Hepatocyte (in vitro differentiated cells): Measurements from ENCODE around the gene PLXNB3. TPM values are rescaled to one million over a fixed set of nuclear protein-coding genes. Genes with fewer than 3 reads are reported as not detected.

ENCODE experiments used
- DNase-seq: peaks from one replicate; pipeline ENCODE4 v3.0.0-alpha.2; 2016; ENCODE audit warnings: low spot score
- H2AFZ ChIP-seq: fragments of 200-600 bp; sonication (generic); 2 replicates; pipeline ENCODE4 v1.6.0; 2016; ENCODE audit warnings: antibody characterized with exemption, mild to moderate bottlenecking
- H3K27ac ChIP-seq: fragments of 200-600 bp; sonication (generic); 2 replicates; pipeline ENCODE4 v1.5.1; 2016; ENCODE audit warnings: mild to moderate bottlenecking
- H3K27me3 ChIP-seq: fragments of 200-600 bp; sonication (generic); 2 replicates; pipeline ENCODE4 v1.6.1; 2016
- H3K36me3 ChIP-seq: fragments of 200-600 bp; sonication (generic); replicated peaks from 2 replicates; pipeline ENCODE4 v1.5.1; 2016; ENCODE audit warnings: low read depth; ENCODE audit not compliant: insufficient read depth
- H3K4me1 ChIP-seq: fragments of 200-600 bp; sonication (generic); 2 replicates; pipeline ENCODE4 v1.5.1; 2016; ENCODE audit warnings: mild to moderate bottlenecking, moderate library complexity; ENCODE audit not compliant: insufficient read depth
- H3K4me2 ChIP-seq: fragments of 200-600 bp; sonication (generic); 2 replicates; pipeline ENCODE4 v1.6.0; 2016
- H3K4me3 ChIP-seq: fragments of 200-600 bp; sonication (generic); 2 replicates; pipeline ENCODE4 v1.5.1; 2016; ENCODE audit warnings: mild to moderate bottlenecking
- H3K79me2 ChIP-seq: fragments of 200-600 bp; sonication (generic); 2 replicates; pipeline ENCODE4 v1.6.0; 2017; ENCODE audit warnings: mild to moderate bottlenecking
- H3K9me2 ChIP-seq: fragments of 200-600 bp; sonication (generic); replicated peaks from 2 replicates; pipeline ENCODE4 v1.6.0; 2017; ENCODE audit warnings: mild to moderate bottlenecking; ENCODE audit not compliant: insufficient read depth
- H3K9me3 ChIP-seq: fragments of 200-600 bp; sonication (generic); 2 replicates; pipeline ENCODE4 v1.5.1; 2016; ENCODE audit warnings: low read depth, mild to moderate bottlenecking
- H4K20me1 ChIP-seq: fragments of 200-600 bp; sonication (generic); 2 replicates; pipeline ENCODE4 v1.6.0; 2016; ENCODE audit warnings: mild to moderate bottlenecking; ENCODE audit not compliant: insufficient read depth, poor library complexity, severe bottlenecking
- EZH2 ChIP-seq: fragments of 200-600 bp; sonication (generic); IDR thresholded peaks from 2 replicates; pipeline ENCODE4 v1.6.1; 2016; ENCODE audit warnings: antibody characterized with exemption, mild to moderate bottlenecking, borderline replicate concordance
- EZH2phosphoT487 ChIP-seq: fragments of 200-600 bp; sonication (generic); IDR thresholded peaks from one replicate; pipeline ENCODE4 v1.6.1; 2018; ENCODE audit warnings: antibody characterized with exemption, mild to moderate bottlenecking, low read depth, moderate library complexity; ENCODE audit not compliant: unreplicated experiment, severe bottlenecking
- WGBS: methylation state at CpG from one replicate; pipeline ENCODE4 v1.1.6; 2016; ENCODE audit warnings: low lambda C conversion rate; ENCODE audit errors: missing lambda C conversion rate; 5-methylcytosine and 5-hydroxymethylcytosine counted together
- polyA plus RNA-seq: library from polyadenylated mRNA; unstranded; fragments of >200 nt; fragmentation: Nextera tagmentation; extraction: Ambion mirVana; gene quantifications from 2 replicates; pipeline ENCODE4 v1.2.1, GENCODE V29; 2016
- total RNA-seq: library from RNA; depleted of rRNA; stranded (reverse); fragments of >200 nt; gene quantifications from 2 replicates; pipeline ENCODE4 v1.2.3, GENCODE V29; 2014
- TF ChIP-seq, protein P1 (sequence below): fragments of 200-600 bp; sonication (generic); IDR thresholded peaks from 2 replicates; pipeline ENCODE4 v1.5.1; 2016; ENCODE audit warnings: antibody characterized with exemption, mild to moderate bottlenecking; ENCODE audit not compliant: poor library complexity

Gene PLXNB3
- total and polyA plus RNA-seq, 2 experiments from 2014 or later = 0.27 to 0.87 TPM

DNA sequence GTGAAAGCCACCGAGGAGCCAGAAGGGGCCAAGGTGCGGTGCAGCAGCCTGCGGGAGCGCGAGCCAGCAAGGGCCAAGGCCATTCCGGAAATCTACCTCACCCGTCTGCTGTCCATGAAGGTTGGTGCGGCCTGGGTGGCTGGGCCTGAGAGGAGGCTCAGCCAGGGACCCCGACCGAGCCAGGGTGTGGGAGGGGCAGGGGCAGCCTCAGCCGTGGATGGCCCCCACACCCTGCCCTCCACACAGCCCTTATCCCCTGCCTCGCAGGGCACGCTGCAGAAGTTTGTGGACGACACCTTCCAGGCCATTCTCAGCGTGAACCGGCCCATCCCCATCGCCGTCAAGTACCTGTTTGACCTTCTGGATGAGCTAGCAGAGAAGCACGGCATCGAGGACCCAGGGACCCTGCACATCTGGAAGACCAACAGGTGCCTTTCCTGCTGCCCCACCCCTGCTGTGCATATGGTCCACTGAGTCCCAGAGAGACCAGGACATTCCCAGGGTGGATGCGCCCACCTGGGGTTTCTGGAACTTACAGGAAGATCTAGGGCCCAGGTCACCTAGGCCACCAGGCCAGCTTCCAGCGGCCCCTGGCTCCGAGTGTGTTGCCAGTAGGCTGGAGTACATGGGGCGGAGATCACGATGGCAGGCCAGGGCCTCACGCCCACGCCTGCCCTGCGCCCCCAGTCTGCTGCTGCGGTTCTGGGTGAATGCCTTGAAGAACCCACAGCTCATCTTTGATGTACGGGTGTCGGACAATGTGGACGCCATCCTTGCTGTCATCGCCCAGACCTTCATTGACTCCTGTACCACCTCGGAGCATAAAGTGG lies 13.4 kb downstream of the PLXNB3 start:
- TF ChIP-seq EZH2 = no peak
- TF ChIP-seq, protein P1, sequence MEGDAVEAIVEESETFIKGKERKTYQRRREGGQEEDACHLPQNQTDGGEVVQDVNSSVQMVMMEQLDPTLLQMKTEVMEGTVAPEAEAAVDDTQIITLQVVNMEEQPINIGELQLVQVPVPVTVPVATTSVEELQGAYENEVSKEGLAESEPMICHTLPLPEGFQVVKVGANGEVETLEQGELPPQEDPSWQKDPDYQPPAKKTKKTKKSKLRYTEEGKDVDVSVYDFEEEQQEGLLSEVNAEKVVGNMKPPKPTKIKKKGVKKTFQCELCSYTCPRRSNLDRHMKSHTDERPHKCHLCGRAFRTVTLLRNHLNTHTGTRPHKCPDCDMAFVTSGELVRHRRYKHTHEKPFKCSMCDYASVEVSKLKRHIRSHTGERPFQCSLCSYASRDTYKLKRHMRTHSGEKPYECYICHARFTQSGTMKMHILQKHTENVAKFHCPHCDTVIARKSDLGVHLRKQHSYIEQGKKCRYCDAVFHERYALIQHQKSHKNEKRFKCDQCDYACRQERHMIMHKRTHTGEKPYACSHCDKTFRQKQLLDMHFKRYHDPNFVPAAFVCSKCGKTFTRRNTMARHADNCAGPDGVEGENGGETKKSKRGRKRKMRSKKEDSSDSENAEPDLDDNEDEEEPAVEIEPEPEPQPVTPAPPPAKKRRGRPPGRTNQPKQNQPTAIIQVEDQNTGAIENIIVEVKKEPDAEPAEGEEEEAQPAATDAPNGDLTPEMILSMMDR = no peak
- no peak for TF ChIP-seq EZH2phosphoT487
- Histone ChIP-seq H3K4me2 (no peak overlapping the region), H3K79me2 (no peaks in the 10 kb centered on the region), H2AFZ (no peak overlapping the region), H4K20me1 (no peaks in the 10 kb centered on the region), H3K9me2 (no peaks in the 10 kb centered on the region), H3K4me1 (no peaks in the 10 kb centered on the region), H3K36me3 (no peaks in the 10 kb centered on the region), H3K4me3 (no peak overlapping the region), H3K27ac (no peak overlapping the region), H3K9me3 (no peaks in the 10 kb centered on the region), H3K27me3 (no peaks in the 10 kb centered on the region)
- DNase-seq = no peak
- 92% methylated on average over 32 of the region's 34 CpGs for WGBS

DNA sequence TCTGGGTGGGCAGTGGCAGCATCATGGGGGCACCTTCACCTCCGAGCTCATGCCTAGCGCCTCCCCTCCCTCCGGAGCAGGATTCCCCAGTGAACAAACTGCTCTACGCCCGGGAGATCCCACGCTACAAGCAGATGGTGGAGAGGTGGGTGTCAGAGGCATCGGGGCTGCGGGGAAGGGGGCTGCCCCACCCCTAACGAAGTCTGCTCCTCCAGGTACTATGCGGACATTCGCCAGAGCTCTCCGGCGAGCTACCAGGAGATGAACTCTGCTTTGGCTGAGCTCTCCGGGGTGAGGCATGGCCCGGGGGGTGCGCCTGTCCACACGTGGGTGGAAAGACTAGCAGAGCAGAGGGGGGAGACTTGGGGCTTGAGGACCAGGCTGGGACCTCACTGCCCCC lies 14.1 kb downstream of the PLXNB3 start:
- H2AFZ ChIP-seq = no peak overlapping the region
- no peaks in the 10 kb centered on the region for H3K9me2 ChIP-seq
- H3K4me1 ChIP-seq = no peaks in the 10 kb centered on the region
- WGBS = 89% methylated on average over 16 of the region's 17 CpGs
- H4K20me1 ChIP-seq = no peaks in the 10 kb centered on the region
- no peaks in the 10 kb centered on the region for H3K79me2 ChIP-seq
- no peaks in the 10 kb centered on the region for H3K27me3 ChIP-seq
- no peak overlapping the region for H3K27ac ChIP-seq
- H3K9me3 ChIP-seq = no peaks in the 10 kb centered on the region
- no peak overlapping the region for H3K4me2 ChIP-seq
- TF ChIP-seq EZH2phosphoT487 (no peak), EZH2 (no peak)
- TF ChIP-seq, protein P1 = no peak
- H3K36me3 ChIP-seq = no peaks in the 10 kb centered on the region
- no peak overlapping the region for H3K4me3 ChIP-seq
- DNase-seq = no peak

DNA sequence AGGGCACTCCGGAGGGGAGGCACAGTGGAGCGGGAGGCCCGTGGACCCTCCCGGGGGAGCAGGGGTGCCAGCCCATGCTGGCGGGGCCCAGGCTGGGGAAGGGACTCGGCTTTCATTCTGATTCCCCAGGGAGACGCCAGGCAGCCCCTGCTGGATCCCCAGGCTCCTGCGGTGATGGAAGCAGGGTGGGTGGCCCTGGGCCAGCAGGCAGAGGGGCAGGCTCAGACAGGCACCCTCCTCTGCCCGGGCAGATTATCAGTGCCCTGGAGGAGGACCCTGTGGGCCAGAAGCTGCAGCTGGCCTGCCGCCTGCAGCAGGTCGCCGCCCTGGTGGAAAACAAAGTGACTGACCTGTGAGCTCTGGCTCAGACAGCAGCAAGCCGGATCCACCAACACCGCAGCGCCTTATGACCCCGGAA lies 14.6 kb downstream of the PLXNB3 start:
- DNase-seq = no peak
- Histone ChIP-seq H3K4me1 (no peaks in the 10 kb centered on the region), H4K20me1 (no peaks in the 10 kb centered on the region), H3K9me3 (no peaks in the 10 kb centered on the region), H3K4me2 (no peak overlapping the region), H3K79me2 (no peaks in the 10 kb centered on the region), H2AFZ (no peak overlapping the region), H3K36me3 (no peaks in the 10 kb centered on the region), H3K9me2 (no peaks in the 10 kb centered on the region), H3K27me3 (no peaks in the 10 kb centered on the region), H3K4me3 (no peak overlapping the region), H3K27ac (no peak overlapping the region)
- TF ChIP-seq EZH2phosphoT487 (no peak), EZH2 (no peak)
- TF ChIP-seq, protein P1 = no peak
- WGBS = 92% methylated on average over 12 of the region's 16 CpGs
